Keratinocyte (primary cell): ENCODE results near the gene MAML2. TPM values are rescaled to one million over a fixed set of nuclear protein-coding genes. Genes with fewer than 3 reads are reported as not detected.

Source experiments
- DNase-seq: peaks from one replicate; pipeline ENCODE4 v3.0.0-alpha.2; 2011; ENCODE audit warnings: low read depth, missing footprints, low spot score
- FAIRE-seq: peaks from 2 replicates; lab custom pipeline; 2011; peaks lifted over from hg19 to GRCh38; lab: Jason Lieb, UNC
- H2AFZ ChIP-seq: 2 replicates; pipeline ENCODE4 v1.6.0; 2012; ENCODE audit warnings: low read length, control low read depth, inconsistent platforms; ENCODE audit not compliant: control insufficient read depth
- H3K27ac ChIP-seq: 2 replicates; pipeline ENCODE4 v1.5.1; 2011; ENCODE audit warnings: low read length; ENCODE audit not compliant: control insufficient read depth, insufficient read depth
- H3K27me3 ChIP-seq: 3 replicates; pipeline ENCODE4 v1.6.0; 2011; ENCODE audit warnings: low read length; ENCODE audit not compliant: control insufficient read depth, insufficient read depth; ENCODE audit errors: extremely low read depth
- H3K36me3 ChIP-seq, 2 experiments: 2 replicates in 1 of 2; 3 replicates in 1 of 2; pipeline ENCODE4 v1.5.1; 2011; ENCODE audit warnings: low read length in 2 of 2, mild to moderate bottlenecking in 1 of 2; ENCODE audit not compliant: control insufficient read depth in 2 of 2, insufficient read depth in 2 of 2; ENCODE audit errors: extremely low read depth in 1 of 2
- H3K4me1 ChIP-seq: 3 replicates; pipeline ENCODE4 v1.5.1; 2011; ENCODE audit warnings: low read length; ENCODE audit not compliant: control insufficient read depth, insufficient read depth; ENCODE audit errors: extremely low read depth
- H3K4me2 ChIP-seq: 3 replicates; pipeline ENCODE4 v1.6.0; 2011; ENCODE audit warnings: low read depth, low read length; ENCODE audit not compliant: control insufficient read depth, insufficient read depth; ENCODE audit errors: extremely low read depth
- H3K4me3 ChIP-seq, 3 experiments: fragments of 200-600 bp in 1 of 3; sonication (generic) in 1 of 3; 2 replicates in 2 of 3; 3 replicates in 1 of 3; pipeline ENCODE4 v1.5.1; 2011 to 2016; ENCODE audit warnings: low read length in 3 of 3, mild to moderate bottlenecking in 3 of 3, control low read depth in 2 of 3, inconsistent platforms in 1 of 3, low read depth in 1 of 3, mixed read lengths in 1 of 3, mixed run types in 1 of 3, moderate library complexity in 1 of 3; ENCODE audit not compliant: control insufficient read depth in 2 of 3, insufficient read depth in 2 of 3; ENCODE audit errors: extremely low read depth in 1 of 3
- H3K79me2 ChIP-seq: 2 replicates; pipeline ENCODE4 v1.6.0; 2012; ENCODE audit warnings: low read length; ENCODE audit not compliant: control insufficient read depth, insufficient read depth
- H3K9ac ChIP-seq: 3 replicates; pipeline ENCODE4 v1.6.0; 2011; ENCODE audit warnings: low read length; ENCODE audit not compliant: control insufficient read depth, insufficient read depth; ENCODE audit errors: extremely low read depth
- H3K9me1 ChIP-seq: 3 replicates; pipeline ENCODE4 v1.6.0; 2011; ENCODE audit warnings: low read length; ENCODE audit not compliant: control insufficient read depth, insufficient read depth; ENCODE audit errors: extremely low read depth
- H3K9me3 ChIP-seq: 2 replicates; pipeline ENCODE4 v1.5.1; 2012; ENCODE audit warnings: low read depth, low read length; ENCODE audit not compliant: control insufficient read depth
- H4K20me1 ChIP-seq: 3 replicates; pipeline ENCODE4 v1.6.0; 2011; ENCODE audit warnings: low read length; ENCODE audit not compliant: control insufficient read depth, insufficient read depth; ENCODE audit errors: extremely low read depth
- EZH2 ChIP-seq: IDR thresholded peaks from one replicate; pipeline ENCODE4 v1.6.1; 2012; ENCODE audit warnings: inconsistent platforms, mild to moderate bottlenecking, low read length, moderate library complexity
- dilution Hi-C: fragments of 300-500 bp; cut with MboI; formaldehyde crosslinking; loops from one replicate; pipeline ENCODE4 v1.7.0; 2020; ENCODE audit warnings: low sequenced_read_pairs; ENCODE audit not compliant: extremely low pct_ligation_motif_present
- polyA plus RNA-seq, 5 experiments: library from polyadenylated mRNA; depleted of rRNA in 3 of 5; stranded (reverse) in 3 of 5; stranded (forward) in 1 of 5; unstranded in 1 of 5; fragments of >200 nt; gene quantifications; 1 replicate in 1 of 5; 2 replicates in 3 of 5; 3 replicates in 1 of 5; pipeline versions ENCODE4 v1.2.1 to v1.2.3, GENCODE V29; 2011 to 2012; ENCODE audit warnings: missing spikeins in 2 of 5, low read depth in 1 of 5, low replicate concordance in 1 of 5
- TF ChIP-seq, protein P1 (sequence below), 3 experiments: IDR thresholded peaks in 1 of 3; conservative IDR thresholded peaks in 1 of 3; optimal IDR thresholded peaks in 1 of 3; 2 replicates in 2 of 3; 3 replicates in 1 of 3; pipeline versions ENCODE3 to v1.5.1; 2011; ENCODE audit warnings: low read length in 3 of 3, mild to moderate bottlenecking in 3 of 3, moderate library complexity in 2 of 3, control low read depth in 1 of 3, inconsistent platforms in 1 of 3; ENCODE audit not compliant: insufficient read depth in 2 of 3; ENCODE audit errors: extremely low read depth in 1 of 3

MAML2 gene
- polyA plus RNA-seq, 1 donor (not counting 4 experiments of a cell fraction or from before 2014, with no cell fraction given), result 4.2 TPM

DNA sequence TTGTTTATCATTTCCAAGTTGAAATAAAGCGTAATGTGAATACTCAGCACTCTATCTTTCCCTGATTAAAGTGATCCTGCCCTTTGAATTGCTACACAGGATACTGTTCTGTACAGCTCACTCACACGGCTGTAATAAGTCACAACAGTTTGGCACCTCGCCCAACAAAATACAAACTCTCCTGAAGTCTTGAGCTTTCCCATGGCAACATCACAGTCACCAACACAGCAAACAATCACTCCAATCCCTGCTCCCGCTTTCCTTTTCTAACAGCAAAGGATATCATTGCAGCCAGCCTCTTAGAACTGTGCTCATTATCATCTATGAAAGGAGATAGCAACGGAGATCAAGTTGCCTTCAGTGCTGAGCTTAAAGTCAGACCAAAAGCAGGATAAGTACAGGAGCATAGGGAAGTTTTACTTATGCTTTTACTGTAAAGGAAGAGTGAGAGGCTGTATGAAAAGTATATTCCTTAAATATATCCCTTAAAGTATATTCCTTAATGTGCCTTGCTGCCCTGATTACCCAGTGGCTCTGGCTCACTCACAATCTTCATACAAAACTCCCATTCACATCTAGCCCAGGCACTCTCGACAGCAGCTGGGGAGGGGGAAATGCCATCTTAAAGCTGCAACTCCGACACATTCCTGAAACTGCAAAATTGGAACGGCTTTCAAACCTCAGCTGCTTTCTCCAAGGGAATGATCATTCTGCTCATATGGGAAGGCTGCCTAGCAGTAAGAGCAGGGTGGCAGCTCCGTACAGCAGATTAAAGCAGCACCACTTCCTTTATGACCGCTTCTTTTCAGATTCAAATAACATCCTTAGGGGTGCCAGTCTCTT is 35.8 kb downstream of the MAML2 start:
- Histone ChIP-seq H3K27me3 (no peaks in the 10 kb centered on the region), H3K36me3 (no peaks in the 10 kb centered on the region), H3K9me1 (no peaks in the 10 kb centered on the region), H3K4me3 (peak overlapping the region in 2 of 3 experiments; percentile 53 to 57), H3K9me3 (no peaks in the 10 kb centered on the region), H3K9ac (peak overlapping the region; percentile 88), H2AFZ (peak overlapping the region; percentile 24), H3K79me2 (peaks cover 15% of the 10 kb centered on the region), H3K4me2 (peak overlapping the region; percentile 92), H4K20me1 (no peaks in the 10 kb centered on the region), H3K27ac (peak overlapping the region; percentile 99), H3K4me1 (peaks cover 82% of the 10 kb centered on the region)
- DNase-seq (peak; percentile 88), FAIRE-seq (peak; percentile 97)
- TF ChIP-seq, protein P1, sequence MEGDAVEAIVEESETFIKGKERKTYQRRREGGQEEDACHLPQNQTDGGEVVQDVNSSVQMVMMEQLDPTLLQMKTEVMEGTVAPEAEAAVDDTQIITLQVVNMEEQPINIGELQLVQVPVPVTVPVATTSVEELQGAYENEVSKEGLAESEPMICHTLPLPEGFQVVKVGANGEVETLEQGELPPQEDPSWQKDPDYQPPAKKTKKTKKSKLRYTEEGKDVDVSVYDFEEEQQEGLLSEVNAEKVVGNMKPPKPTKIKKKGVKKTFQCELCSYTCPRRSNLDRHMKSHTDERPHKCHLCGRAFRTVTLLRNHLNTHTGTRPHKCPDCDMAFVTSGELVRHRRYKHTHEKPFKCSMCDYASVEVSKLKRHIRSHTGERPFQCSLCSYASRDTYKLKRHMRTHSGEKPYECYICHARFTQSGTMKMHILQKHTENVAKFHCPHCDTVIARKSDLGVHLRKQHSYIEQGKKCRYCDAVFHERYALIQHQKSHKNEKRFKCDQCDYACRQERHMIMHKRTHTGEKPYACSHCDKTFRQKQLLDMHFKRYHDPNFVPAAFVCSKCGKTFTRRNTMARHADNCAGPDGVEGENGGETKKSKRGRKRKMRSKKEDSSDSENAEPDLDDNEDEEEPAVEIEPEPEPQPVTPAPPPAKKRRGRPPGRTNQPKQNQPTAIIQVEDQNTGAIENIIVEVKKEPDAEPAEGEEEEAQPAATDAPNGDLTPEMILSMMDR (optimal IDR thresholded peaks at IDR 0.05 in 1 of 3, IDR thresholded peaks at IDR 0.05 in 1 of 3, conservative IDR thresholded peaks at IDR 0.05 in 1 of 3; ENCODE audit: extremely low read depth in 1 of 3, insufficient read depth in 2 of 3, low read length in 3 of 3), result no peak
- no peak for TF ChIP-seq EZH2
- dilution Hi-C loops, result no loop called here

DNA sequence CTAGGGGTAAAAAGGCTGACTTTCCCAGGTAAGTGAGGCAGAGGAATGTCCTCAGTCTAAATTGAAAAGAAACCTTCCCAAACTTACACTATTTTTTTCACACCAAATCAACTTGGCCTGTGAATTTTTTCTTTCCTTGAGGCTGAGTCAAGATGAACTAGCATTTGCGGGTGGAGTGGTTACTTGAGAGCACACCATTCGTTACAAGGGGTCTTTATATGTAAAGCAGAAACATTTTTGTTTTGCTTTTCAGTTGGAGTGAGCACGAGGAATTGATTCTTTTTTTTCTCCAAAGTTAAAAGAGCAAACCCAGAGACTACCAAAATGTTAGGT is 36.4 kb downstream of the MAML2 start:
- Histone ChIP-seq H3K4me2 (peak overlapping the region; percentile 92), H3K27me3 (no peaks in the 10 kb centered on the region), H3K4me1 (peaks cover 77% of the 10 kb centered on the region), H3K9ac (peak overlapping the region; percentile 88), H3K36me3 (no peaks in the 10 kb centered on the region), H3K79me2 (peaks cover 15% of the 10 kb centered on the region), H4K20me1 (no peaks in the 10 kb centered on the region), H3K4me3 (peak overlapping the region in 2 of 3 experiments; percentile 2 to 36), H2AFZ (no peak overlapping the region), H3K9me1 (no peaks in the 10 kb centered on the region), H3K9me3 (no peaks in the 10 kb centered on the region), H3K27ac (peak overlapping the region; percentile 99)
- FAIRE-seq (no peak), DNase-seq (no peak)
- dilution Hi-C loops, result no loop called here
- TF ChIP-seq EZH2, result no peak
- TF ChIP-seq, protein P1 (optimal IDR thresholded peaks at IDR 0.05 in 1 of 3, IDR thresholded peaks at IDR 0.05 in 1 of 3, conservative IDR thresholded peaks at IDR 0.05 in 1 of 3; ENCODE audit: extremely low read depth in 1 of 3, insufficient read depth in 2 of 3, low read length in 3 of 3), result no peak
